NCI-H1694 treated with DMSO at 0.1 percent for 48 hours (cell line): ENCODE measurements around the gene PRUNE2.
"Not testable (repeated sequence)": the region's sequence is repeated elsewhere in the genome, so short reads cannot be mapped to it uniquely, and the experiment has no call there.

Experiments
- DNase-seq: peaks from one replicate; lab custom pipeline; 2025; lab: John Stamatoyannopoulos, UW

Gene PRUNE2, protein sequence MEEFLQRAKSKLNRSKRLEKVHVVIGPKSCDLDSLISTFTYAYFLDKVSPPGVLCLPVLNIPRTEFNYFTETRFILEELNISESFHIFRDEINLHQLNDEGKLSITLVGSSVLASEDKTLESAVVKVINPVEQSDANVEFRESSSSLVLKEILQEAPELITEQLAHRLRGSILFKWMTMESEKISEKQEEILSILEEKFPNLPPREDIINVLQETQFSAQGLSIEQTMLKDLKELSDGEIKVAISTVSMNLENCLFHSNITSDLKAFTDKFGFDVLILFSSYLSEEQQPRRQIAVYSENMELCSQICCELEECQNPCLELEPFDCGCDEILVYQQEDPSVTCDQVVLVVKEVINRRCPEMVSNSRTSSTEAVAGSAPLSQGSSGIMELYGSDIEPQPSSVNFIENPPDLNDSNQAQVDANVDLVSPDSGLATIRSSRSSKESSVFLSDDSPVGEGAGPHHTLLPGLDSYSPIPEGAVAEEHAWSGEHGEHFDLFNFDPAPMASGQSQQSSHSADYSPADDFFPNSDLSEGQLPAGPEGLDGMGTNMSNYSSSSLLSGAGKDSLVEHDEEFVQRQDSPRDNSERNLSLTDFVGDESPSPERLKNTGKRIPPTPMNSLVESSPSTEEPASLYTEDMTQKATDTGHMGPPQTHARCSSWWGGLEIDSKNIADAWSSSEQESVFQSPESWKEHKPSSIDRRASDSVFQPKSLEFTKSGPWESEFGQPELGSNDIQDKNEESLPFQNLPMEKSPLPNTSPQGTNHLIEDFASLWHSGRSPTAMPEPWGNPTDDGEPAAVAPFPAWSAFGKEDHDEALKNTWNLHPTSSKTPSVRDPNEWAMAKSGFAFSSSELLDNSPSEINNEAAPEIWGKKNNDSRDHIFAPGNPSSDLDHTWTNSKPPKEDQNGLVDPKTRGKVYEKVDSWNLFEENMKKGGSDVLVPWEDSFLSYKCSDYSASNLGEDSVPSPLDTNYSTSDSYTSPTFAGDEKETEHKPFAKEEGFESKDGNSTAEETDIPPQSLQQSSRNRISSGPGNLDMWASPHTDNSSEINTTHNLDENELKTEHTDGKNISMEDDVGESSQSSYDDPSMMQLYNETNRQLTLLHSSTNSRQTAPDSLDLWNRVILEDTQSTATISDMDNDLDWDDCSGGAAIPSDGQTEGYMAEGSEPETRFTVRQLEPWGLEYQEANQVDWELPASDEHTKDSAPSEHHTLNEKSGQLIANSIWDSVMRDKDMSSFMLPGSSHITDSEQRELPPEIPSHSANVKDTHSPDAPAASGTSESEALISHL (N-terminal part only)

DNA sequence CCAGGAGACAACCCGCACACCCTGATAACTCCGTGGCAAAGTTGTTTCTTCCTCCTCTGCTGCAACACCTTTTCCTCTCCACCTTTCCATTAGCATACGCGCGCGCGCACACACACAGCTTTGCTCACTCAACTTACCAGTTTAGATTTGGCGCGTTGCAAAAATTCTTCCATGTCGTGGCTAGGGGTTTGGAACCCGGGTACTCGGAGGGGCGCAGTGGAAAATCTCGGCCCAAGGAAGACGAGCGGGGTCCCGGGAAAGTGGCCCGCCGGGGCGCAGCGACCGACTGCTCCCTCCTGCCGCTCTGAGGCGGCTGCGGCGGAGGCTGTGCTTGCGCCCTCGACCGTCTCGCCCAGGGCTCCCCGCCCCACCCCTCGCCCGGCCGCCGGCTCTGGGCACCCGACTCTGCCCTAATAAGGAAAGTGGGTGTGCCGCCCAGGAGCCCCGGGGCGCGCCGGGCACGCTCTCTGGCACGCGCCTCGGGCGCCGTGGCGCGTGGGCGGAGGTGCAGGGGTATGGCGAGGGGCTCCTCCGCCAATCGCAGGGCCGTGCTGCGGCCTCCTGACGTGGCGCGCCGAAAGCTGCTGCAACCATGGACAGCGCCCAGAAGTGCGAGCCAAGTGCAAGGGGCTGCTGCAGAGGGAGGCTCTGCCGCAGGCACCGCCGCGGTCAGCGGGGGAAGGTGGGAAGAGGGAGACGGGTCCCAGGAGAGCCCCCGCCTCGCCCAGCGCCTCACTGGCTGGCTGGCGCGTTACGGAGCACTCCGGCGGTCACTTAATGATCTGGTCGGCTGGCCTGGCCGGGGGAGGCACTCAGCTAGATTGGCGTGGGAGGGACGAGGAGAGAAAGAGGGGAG is at the start of gene PRUNE2:
PRUNE2 (minus strand) TSS at position 324 of the 856 bp plus-strand sequence; CDS start at position 173, 151 bp downstream.
- no peak for DNase-seq

DNA sequence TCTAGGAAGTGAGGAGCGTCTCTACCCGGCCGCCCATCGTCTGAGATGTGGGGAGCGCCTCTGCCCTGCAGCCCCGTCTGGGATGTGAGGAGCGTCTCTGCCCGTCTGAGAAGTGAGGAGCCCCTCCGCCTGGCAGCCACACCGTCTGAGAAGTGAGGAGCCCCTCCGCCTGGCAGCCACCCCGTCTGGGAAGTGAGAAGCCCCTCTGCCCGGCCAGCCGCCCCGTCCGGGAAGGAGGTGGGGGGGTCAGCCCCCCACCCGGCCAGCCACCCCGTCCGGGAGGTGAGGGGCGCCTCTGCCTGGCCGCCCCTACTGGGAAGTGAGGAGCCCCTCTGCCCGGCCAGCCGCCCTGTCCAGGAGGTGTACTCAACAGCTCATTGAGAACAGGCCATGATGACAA is 49.5 kb upstream of the PRUNE2 start:
- not testable (repeated sequence) for DNase-seq

- no peak for DNase-seq
These were observed 44.0 kb upstream of the PRUNE2 start for GRCh38 chr9:76949865-76950264.

DNA sequence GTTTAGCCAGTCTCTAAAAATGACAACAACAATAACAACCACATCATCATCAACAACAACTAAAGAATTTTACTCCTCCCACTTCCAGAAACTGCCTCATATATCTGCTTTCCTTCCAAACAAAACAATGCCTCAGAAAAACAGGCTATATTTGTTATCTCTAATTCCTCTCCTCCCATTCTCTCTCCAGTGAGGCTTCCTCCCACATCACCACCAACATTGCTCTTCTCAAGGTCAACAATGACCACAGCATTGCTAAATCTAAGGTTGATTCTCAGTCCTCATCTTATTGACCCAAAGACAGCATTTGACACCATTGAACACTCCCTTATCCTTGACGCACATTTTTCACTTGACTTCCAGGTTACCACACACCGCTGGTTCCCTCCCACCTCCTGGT is 38.1 kb upstream of the PRUNE2 start:
- DNase-seq, result no peak

- no peak for DNase-seq
These were observed 37.1 kb upstream of the PRUNE2 start for GRCh38 chr9:76943054-76943453.

DNA sequence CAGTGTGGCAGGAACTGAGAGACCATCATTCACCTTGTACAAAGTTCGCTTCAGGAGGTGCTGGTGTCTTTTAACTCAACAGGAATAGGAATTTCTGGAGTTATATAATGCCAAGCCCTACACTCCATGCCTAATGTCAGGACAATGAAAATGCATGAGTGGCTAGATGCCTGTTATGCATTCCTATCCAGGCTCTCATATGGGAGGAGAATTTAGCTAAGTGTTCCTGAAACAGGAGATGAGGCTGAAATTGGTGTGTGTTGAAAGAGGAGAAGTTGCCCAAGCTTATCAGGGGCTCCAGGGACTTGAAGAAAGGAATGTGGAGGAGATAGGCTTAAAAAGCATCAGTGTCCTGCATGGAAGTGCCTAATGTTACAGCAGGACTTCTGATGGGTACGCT is 26.8 kb upstream of the PRUNE2 start:
- no peak for DNase-seq

DNA sequence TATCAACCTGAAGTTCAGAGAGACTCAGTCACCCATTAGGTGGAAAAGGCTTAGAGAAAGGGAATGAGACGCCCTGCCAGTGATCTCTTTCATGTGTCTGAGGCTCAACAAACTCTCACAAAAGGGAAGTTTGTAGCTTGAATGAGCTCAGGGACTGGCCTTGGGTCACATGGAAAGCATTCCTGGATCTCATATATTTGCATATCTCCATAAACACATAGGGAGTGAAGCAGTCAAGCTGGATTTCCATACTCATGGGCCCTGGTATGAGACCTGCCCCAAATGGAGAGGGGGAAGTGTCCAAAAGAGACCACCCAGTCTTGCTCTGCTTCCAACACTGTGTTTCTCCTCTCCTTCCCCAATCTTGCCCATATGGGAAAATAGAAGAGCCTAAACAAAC is 26.4 kb upstream of the PRUNE2 start:
- DNase-seq, result no peak

DNA sequence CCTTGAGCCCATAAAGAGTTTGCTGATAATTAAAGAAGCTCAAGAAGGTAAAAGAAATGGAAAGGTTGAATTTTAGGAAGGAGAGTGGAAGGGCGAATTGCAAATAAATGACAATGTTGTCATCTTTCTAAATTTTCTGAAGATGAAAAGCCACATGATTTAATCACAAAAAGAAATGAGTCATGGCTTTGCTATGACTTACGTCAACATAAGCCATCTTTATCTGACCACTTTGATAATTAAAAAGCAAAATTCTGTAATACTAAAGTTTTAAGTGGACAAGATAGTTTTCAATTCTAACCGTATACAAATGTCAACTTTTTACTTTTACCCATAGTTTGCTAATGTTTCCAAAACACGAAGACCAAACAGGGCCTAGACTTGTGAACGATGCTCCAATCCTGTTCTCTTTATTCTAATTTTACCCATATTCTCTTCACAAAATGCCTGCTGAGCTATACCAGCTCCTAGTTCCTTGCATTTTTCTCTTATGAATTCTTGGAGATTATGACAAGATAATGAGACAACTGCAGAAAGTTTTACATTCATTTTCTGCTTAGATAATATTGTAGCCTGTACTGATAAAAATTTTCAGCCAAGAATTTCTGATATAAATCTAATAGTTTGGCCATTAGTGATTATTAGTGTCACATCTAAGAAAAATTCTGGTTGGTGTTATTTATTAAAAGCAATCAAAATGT is 21.8 kb upstream of the PRUNE2 start:
- no peak for DNase-seq

DNA sequence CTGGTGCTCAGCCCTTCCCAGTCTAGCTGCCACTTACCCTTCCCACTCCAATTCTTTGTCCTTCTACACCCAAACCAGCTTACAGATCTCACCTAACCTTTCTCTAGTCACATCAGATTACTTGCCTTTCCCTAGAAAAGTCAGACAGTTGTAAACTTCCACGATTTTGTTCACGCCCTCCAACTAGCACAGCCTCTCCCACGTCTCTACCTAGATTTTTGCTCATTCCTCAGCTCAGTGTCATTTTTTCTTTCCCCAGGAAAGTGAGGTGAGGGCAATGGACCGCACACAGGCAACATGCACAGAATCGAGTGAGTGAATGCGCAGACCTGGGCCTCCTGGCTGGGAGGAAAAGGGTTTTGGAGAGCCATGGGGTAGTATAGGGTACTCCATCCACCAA is 20.9 kb upstream of the PRUNE2 start:
- no peak for DNase-seq

GRCh38 chr9:76926324-76926741 is 20.4 kb upstream of the PRUNE2 start:
- DNase-seq, result no peak

- no peak for DNase-seq
These were observed 15.3 kb upstream of the PRUNE2 start for GRCh38 chr9:76921165-76921564.

DNA sequence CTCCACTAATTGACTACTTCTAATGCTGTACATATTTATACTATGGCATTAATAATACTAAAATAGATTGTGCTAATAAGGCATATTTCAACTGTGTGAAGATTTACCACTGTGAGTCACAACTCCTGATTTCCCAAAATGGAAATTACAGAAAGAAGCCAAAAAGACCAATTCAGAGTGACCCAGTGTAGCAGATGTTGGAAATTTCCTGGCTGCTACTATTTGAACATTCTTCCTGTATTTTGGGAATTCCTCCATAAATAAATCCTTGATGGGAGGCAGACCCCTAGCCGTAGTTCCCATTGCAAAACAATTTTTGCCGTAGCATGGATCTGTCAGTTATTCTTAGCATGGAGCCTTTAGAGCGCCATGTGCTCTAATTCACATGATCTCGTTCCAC is 11.4 kb upstream of the PRUNE2 start:
- no peak for DNase-seq

DNA sequence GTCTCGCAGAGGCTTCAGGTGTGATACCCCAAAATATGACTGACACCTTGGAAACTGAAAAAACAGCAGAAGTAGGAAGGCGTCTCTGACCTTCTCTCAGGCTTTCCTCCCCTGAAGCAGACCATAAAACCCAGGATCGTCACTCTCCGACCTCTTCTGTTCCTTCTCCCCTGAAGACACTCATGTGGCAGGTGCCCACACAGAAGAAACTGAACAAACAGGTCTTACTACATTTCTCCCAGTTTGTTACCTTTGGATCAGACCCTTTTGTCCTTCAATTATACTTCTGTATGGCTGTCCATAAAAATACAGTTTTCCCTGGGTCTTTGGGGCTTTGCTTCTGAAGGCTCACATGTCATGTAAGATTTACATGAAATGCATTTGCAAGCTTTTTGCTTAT is 10.3 kb upstream of the PRUNE2 start:
- DNase-seq, result no peak

DNA sequence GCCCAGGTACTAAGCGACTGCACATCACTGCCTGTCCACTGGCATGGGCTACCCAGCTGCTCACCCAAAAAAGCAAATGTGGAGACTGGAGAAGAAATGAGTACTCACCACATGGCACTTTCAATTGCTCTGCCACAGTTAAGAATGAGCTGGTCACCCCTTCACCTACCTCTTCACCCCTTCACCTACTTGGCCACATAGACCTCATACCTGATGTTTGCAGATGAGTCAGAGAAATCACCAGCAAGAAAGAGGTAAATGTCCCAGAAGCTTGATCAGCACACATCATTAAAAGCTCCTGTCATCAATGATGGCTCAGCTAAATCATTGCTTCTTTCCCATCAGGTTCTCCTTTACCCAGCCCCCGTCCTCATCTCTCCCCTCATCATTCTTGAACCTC is 7.6 kb upstream of the PRUNE2 start:
- DNase-seq, result no peak

GRCh38 chr9:76912636-76913275 is 6.8 kb upstream of the PRUNE2 start:
- no peak for DNase-seq

DNA sequence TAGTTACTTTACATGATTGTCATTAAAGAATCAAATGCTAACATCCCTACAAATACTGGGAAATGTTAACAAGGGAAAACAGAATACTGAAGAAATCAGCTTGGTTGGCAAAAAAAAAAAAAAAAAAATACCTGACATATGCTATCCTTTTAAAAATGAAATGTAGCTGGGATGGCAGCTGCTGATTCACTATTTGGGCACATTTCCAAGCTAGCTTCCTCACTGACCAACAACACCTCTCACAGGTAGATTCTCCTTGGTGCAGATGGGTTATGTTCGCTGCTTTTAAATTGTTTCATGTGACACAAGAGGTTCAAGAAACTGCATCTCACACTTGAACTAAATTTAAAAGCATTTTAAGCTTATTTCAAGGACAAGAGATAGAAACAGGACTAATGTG is 6.1 kb upstream of the PRUNE2 start:
- DNase-seq, result no peak

DNA sequence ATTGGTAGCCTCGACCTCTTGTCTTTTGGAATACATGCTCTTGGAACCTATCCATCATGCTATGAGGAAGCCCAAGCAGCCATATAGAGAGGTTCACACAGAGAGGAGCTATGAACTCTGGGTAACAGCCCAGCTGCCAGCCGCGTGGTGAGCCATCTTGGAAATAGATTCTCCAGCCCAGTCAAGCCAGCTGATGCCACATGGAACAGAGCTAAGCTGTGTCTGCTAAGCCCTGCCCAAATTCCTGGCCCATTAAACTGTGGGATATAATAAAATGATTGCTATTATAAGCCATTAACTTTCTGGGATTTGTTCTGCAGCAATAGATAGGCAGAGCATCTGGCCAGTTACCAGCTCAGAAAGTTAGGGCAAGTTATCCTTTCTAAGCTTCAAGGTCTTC is 4.9 kb upstream of the PRUNE2 start:
- DNase-seq, result no peak

- no peak for DNase-seq
These were observed 697 bp upstream of the PRUNE2 start for GRCh38 chr9:76906647-76906975.

DNA sequence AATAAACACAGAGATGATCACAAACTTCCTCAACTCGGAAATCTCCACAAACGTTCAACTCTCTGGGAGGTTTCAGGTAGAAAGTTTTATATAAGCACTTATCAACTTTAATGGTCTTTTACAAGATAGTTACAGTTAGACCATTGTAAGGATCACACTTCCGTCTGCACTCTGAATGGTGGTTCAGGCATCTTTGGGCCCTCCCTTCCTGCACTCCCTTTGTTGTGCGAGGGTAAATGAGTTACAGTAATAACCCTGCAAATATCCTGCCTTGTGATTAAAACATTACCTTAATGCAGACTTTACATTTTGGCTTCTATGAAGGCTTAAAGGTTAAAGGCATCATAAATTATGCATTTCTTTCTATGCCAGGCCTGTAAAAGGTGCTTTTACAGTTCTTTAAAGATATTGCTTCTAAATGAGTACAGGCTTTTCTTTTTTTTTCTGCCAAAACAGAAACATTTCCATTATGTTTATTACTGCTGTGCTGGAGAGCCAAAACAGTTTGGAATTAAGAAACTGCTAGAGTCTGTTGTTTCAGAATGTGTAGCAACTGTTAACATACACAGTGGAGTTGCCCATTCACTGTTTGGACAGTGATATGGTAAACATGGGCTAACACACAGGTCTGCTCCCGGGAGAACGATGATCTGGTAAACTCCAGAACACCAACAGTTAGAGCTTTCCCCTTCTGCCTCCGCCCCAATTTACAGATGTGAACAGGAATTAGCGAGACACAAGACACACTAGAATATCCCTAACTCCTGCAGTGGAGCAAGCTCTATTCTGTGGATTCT is 1.1 kb downstream of the PRUNE2 start:
- DNase-seq, result no peak

DNA sequence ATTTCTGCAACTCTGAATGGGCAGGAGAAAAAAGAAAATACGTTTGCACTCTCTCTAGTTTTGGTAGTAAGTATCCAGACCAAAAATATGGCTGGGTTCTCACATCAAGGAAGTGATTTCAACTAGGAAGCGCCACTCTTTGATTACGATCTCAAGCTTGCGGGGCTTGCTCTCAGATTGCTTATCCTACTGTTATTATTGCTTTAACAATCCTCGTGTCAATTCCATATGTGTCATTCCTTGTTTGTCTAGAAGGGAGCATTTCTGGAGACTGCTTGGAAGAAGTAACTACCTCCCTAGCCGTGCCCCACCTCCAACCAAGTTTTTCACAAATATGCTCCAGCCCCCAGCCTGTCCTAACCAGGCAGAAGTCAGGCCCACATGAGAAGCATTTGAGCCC is 3.5 kb downstream of the PRUNE2 start:
- no peak for DNase-seq
